Measurements from ENCODE around the gene VPS33A.

The VPS33A gene

DNA sequence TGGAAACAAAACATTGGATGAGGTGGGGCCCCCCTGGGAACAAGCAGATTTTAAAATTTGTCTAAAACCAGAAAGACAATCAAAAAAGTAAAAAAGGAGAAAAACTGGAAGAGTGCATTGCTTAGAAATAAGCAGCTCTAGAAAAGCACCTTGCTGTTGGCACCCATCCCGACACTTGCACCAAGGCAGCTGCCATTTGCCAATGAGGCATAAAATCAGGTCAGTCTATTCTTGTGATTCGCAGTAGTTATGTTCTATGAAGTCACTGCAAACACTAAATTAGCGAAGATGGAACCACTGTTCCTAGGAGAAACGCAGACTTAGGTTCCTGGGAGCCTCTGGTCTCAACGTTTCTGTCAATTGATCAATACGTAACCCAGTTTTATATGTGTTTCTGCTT, 16.2 kb downstream of the VPS33A start:
- DNase-seq = no peak

DNA sequence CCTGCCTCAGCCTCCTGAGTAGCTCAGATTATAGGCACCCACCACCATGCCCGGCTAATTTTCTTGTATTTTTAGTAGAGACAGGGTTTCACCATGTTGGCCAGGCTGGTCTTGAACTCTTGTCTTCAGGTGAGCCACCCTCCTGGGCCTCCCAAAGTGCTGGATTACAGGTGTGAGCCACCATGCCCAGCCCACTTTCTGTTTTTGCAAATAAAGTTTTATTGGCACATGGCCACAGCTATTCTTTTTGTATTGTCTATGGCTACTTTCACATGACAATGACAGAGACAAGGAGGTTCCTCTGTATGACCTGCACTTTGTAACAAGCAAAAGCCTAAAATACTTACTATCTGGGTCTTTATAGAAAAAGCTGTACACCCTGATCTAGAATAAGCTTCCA, 20.7 kb downstream of the VPS33A start:
- DNase-seq = no peak

DNA sequence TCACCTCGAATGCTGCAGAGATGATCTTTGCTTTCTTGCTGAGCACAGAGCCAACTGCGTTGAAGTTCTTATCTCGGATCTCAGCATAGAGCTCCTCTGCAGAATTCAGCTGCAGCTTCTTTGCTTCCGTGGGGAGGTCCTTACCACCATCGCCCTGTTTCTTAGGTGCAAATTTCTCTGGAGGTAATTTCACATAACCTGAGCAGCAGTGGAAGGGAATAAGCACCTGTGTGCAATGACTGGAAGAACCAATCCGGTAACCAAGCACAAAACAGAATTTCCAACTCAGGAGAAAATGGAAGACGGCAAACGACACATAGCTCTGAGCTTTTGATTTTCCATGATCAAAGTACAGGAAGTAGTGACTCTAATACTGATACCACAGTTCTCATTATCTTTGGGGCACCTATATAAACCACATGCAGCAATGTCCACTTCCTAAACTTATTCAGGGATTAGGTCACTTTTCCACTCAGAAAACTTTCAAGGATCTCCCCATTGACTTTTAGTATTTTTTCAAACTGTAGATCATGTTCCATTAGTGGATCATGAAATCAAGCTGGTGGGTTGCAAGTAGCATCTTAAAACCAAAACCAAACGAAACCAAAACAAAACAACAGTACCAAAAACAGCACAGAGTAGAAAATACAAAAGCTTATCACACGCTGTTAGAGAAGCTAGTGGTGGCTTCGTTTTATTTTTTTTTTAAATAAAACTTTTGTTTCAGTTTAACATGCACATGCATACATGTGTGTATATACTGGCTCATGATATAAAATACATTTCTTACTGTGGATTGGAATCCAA, 21.5 kb downstream of the VPS33A start:
- DNase-seq = no peak

DNA sequence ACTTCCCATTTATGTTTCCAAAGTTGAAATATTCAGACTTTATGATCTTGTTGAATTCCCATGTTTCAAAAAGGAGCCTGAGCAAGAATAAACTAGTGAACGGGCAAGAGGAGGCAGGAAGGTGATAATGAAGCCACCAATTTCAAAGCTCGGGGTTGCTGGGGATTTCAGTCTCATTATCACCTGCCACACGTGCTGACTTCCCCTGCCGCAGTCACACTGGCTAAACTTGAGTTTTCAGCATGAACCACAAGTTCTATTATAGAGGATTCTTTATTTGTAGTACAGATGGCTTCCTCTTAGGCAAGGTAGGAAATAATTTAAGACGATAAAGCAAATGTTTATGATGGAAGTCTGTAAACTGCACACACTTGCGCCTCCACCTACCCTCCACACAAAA, 22.3 kb downstream of the VPS33A start:
- DNase-seq = no peak

DNA sequence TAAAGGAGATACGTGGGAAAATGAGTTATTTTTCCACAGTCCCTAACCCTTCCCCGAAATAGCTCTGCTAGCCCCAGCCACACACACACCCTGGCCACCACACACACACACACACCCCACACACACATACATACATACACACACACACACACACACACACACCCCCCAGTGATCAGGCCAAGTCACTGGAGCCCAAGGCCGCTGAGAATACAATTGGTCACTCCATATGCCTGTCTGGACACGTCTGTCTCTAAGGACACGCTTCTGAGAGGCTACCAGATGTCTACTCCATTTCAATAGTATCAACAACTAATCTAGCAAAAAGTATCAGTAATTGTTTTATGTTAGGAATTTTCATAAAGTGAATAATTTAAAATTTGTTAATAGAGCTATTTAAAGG, 27.4 kb downstream of the VPS33A start:
- no peak for DNase-seq

DNA sequence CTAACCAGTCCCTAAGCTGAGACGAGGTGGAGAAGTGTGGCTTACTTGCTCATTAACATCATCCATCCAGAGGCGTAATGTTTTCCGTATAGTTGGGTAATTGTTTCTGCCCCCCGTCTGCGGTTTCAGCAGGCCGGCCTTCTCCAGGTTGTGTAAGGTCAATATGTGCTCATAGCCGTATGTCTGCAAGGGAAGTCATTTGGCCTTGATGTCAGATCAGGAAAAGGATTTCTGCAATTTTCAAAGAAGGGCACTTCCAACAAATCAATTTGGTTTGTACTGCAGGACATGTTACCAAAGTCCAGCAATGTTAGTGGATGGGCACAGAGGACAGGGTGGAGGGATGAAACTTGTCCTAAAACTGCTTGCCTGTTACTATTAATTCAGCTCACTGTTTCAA, 30.6 kb downstream of the VPS33A start:
- DNase-seq = no peak

DNA sequence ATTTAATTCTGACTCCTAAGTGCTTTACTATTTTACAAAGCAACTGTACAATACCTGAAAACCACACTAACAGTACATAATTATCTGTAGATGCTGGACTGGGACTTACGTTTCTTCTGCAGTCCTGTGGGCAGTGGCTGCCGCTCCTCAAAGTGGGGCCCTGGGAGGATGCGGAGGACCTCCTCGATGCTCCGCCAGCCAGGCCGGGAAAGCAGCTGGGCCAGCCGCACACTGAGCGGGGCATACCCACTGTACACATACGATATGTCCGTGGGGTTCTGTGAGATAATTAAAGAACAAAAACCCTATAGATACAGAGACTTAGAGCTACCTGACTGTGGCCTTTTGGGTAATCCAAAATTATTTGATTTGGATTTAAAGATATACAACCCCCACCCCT, 33.6 kb downstream of the VPS33A start:
- no peak for DNase-seq

DNA sequence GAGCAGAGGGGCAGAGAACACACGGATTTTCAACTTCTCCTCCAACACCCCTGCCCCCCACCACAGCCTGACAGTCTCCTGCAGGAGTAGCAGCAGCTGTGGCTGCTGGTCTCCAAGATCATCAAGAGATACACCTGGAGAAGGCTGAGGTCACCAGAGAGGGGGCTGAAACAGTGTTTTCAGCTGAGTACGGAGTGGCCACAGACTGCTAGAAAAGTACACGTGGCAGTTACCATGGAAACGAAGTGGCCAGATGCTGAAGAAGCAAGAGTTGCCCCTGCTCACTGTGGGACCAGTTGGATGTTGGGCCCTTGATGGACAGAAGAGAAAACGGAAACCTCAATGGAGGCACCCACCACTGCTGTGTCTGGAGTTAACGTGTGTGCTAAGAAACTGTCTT, 35.5 kb downstream of the VPS33A start:
- no peak for DNase-seq

DNA sequence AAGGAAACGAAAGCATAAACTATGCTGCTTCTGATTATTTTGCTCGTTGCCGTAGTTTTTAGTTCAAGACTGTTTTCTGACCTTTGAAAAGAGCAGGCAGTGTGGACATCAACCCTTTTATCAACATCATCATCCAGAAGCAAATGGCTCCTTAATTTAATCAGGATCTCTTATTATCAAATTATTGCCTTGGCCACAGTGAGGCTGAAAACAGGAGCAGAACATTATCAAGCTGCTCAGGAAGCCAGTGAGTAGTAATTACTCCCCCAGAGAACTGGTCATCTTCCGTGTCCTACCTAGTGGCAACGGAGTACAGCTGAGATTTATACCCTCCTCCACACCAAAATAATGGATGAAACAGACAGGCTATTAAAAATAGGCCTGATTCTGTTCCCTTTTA, 38.2 kb downstream of the VPS33A start:
- no peak for DNase-seq

DNA sequence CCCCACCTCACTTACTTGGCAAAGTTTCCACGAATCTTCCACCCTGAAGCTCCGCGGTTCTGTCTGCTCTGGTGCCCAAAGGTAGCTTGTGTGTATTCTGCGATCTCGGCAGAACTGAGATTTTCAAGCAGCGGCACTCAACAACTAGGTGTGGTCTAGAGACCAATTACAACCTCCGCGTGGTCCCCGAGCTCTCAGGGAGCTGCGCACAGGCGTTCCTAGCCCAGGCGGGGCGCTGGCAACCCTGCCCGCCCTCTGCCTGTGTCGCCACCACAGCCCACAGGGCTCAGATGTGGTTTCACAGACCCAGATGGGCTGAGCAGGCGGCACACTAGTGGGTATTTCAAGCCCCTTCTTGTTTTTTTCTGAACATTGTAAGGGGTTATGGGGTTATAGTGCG, 39.0 kb downstream of the VPS33A start:
- DNase-seq = peak; percentile 39

DNA sequence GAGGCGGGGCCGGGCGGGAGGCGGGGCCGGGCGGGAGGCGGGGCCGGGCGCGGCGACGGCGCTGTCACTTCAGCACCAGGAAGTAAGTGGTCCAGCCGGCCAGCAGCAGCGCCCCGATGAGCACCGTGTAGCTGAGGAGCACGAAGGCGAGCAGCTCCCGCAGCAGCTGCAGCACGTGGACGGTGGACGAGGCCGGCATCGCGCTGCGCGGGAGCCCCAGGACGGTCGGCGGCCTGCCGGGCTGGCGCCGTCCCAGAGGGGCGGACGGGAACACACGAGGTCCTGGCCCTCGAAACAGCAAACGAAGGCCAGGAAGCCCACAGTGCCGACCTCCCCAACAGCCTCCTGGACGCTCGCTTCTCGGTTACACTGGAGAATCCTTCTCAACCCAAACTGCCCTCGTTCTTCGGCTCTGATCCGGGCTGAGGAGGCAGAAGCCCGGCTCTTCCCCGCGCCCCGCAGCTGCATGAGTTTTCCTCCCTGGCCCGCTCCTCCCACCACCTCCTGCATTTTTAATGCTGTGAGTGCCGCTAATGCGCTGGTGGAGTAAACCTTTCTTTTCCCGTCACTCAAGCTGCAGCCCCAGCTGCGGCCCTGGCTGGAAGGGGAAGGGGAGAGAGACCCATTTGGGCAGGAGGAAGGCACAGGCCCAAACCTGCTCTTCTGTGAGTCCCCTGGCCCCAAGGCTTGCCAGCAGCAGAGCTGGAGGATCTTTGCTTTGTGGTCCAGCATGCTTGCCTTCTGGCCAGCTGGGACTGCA, 39.7 kb downstream of the VPS33A start:
- DNase-seq = no peak

DNA sequence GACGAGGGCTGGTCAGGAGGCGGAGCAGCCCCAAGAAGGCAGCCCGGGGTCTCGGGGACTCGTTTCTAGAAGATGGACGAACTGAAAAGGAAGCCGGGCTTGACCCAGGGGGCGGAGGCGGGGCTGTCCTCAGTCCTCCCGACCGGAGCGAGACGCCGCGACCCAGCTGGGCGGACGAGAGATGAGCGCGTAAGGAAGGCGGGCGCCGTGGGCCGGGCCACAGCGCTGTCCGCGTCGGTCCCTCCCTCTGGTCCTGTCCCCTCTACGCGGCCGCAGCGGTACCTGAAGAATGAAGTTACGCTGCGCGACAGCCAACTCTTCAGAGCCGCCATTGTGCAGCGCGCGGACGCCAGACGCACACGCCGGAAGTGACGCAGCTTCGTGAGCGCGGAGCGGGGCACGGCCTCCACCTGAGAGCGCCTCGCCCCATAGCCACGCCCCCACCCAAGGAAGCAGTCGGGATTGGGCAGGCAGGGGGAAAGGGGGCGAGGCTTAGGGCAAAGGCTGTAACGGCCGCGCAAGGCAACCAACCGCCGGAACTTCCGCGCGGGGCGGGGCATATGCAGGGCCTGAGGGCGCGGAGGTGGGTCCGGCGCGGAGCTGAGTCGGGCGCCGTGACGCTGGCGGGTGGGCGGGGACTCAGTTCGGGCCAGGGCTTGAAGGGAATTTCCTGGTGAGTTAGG, 40.5 kb downstream of the VPS33A start, which contains the start of gene DIABLO:
Gene DIABLO (minus strand): TSS at position 370 of the 683 bp plus-strand sequence. CDS start 38 bp downstream, at position 332.
- DNase-seq = peak; percentile 99

DNA sequence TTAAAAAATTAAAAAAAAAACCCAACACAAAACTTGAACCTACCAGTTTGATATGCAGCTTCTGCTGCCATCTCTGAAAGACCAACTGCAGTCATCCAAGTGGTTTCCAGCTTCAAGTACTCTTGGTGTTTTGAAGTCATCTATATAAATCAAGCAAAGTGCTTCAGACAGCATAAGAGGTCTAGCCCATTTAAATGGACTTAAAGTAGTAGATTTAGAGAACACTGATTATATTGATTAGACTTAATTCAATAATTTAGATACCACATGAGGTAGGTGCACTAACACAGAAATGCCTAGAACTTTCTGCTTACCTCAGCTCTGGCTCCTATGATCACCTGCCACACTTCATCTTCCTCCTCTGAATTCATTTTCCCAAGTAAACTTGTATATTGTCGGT, 49.8 kb downstream of the VPS33A start:
- no peak for DNase-seq

DNA sequence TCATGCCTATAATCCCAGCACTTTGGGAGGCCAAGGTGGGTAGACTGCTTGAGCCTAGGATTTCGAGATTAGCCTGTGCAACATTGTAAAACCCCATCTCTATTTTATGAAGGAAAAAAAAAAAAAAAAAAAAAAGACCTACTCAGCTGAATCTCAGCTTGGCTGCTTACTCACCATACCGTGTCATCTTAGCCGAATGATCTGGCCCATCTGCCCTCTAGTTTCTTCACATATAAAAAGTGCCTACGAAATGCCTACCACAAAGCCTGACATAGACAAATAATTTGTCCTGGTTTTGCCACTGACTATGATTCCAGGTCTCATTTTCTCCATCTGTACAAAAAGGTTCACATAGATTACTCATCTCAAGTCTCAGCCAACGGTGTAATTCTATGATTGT, 50.5 kb downstream of the VPS33A start:
- no peak for DNase-seq

DNA sequence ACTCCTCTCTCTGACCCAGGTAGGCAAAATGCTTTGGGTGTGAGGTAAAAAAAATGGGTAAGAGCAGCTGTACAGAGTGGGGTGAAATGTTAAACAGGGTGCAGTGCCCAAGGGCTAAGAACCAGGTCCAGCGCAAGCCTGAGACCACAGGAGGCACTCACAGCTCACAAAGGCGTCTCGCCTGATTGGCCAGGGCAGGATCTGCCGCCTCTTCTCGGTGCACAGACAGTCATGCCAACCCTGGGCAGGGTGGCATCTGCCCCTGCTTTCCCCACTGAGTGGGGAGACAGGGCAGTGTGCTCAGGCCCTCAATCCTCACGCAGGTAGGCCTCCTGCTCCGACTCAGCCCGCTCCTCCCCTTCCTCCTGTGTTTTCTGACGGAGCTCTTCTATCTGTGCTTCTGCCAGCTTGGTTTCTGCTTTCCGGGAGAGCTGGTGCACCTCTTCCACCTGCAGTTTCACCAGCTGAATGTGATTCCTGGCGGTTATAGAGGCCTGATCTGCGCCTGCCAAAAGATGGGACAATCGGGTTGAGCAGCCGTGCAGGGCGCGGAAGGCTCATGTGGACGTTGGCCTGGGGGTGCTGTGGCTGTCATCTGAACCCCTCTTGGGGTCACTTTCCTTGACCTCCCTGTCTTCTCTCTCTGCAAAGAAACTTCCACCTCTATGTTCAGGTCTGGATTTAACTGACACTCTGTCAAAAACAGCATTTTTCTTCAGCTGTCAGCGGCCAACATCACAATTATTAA, 58.0 kb downstream of the VPS33A start:
- DNase-seq = no peak

DNA sequence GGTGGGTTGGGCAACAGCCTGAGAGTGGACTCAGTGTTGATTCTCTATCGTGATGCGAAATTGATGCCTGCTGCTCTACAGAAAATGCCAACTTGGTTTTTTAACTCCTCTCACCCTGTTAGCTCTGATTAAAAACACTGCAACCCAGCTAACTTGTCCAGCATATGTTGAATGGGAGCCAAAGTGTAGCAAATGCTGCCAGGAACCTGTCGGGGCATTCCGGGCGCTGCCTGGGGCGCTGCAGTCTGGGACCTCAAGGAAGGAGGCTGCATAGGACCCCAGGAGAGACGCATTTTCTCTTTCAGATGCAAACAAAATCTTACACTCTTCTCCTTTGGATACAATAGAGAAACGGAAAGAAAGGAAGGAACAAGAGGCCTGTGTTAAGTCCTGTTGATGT, 58.9 kb downstream of the VPS33A start:
- DNase-seq = no peak

DNA sequence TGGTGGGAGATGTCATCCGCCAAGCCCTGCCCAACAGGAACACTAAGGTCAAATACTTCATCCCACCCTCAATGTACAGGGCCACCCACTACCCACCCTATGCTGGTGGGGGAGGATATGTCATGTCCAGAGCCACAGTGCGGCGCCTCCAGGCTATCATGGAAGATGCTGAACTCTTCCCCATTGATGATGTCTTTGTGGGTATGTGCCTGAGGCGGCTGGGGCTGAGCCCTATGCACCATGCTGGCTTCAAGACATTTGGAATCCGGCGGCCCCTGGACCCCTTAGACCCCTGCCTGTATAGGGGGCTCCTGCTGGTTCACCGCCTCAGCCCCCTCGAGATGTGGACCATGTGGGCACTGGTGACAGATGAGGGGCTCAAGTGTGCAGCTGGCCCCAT, 59.3 kb downstream of the VPS33A start:
- no peak for DNase-seq

DNA sequence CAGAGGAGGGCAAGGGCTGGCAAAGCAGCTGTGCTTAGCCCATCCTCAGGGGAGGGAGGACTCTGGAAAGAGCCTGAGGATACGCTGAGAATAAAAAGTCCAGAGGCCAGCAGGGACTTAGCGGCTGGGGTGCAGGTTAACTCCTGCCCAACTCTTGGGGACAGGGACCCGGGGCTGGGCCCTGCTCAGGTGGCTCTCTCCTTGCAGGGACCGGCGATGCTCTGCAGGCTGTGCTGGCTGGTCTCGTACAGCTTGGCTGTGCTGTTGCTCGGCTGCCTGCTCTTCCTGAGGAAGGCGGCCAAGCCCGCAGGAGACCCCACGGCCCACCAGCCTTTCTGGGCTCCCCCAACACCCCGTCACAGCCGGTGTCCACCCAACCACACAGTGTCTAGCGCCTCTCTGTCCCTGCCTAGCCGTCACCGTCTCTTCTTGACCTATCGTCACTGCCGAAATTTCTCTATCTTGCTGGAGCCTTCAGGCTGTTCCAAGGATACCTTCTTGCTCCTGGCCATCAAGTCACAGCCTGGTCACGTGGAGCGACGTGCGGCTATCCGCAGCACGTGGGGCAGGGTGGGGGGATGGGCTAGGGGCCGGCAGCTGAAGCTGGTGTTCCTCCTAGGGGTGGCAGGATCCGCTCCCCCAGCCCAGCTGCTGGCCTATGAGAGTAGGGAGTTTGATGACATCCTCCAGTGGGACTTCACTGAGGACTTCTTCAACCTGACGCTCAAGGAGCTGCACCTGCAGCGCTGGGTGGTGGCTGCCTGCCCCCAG, 60.0 kb downstream of the VPS33A start:
- DNase-seq = no peak

DNA sequence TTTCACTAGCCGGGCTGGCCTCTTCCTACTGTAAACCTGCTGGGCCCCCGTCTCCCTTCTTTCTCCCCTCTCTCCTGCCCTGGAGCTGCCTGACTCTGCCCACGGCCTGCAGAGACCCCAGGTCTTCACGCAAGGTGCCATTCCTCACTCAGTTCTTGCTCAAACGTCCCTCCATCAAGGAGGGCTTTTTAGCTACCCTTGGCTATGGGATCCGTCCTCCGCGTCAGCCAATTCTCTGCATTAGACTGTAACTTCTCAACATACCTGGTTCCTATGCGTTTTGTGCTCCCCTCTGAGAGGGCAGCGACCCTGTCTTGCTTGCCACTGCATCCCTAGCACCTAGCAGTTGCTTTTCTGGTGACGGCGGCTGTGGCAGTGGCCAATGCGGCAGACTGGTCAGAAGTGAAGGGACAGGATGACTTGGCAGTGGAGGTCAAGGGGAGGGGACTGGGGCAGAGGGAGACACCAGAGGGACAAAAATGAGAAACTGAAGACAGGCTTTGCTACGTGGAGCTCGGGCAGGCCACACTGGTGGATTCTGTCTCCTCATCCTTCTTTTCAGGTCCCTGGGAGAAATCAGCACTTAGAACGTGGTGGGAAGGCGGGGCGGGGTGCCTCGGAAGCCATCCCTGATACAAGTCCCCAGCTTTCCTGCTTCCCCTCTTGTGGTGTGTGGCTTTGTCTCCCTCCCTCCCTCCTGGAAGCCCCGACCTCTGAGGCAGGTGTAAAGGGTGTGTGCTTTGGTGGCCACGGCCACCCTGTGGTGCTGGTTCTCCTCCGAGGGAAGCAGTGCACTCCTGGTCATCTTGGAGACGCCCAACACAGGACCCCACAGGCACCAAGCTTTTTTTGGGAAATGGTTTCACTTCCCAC, 61.0 kb downstream of the VPS33A start:
- no peak for DNase-seq

DNA sequence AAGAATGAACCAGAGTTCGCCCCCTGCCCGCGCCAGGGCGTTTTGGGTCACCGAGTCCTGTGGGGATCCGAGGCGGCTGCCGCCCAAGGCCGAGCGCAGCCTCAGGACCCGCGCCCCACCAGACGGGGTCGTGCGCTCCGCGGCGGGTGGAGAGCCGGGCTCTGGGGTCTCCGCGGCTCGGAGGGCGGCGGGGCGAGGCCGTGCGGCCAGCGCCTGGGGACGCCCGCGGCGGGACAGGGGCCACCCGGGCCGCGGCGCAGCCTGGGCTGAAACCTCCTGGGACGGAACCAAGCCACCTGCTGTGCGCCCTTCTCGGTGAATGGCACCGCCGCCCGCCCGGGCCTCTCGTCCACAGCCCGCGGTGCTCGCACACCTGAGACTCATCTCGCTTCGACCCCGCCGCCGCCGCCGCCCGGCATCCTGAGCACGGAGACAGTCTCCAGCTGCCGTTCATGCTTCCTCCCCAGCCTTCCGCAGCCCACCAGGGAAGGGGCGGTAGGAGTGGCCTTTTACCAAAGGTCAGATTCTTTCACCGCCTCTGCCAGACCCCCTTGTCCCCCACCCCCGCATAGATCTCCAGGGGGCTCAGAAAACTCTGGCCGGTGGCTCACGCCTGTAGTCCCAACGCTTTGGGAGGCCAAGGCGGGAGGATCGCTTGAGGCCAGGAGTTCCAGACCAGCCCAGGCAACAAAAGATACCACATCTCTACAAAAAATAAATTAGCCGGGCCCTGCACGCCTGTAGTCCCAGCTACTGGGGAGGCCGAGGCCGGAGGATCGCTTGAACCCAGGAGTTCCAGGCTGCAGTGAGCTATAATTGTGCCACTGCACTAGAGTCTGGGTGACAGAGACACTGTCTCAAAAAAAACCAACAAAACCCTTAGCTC, 61.9 kb downstream of the VPS33A start:
- DNase-seq = no peak
